Occipital lobe (tissue), 2 donors: ENCODE measurements around the gene PFDN2. TPM values are rescaled to one million over a fixed set of nuclear protein-coding genes. Genes with fewer than 3 reads are reported as not detected.

Experiments
- DNase-seq: peaks from one replicate; lab custom pipeline; 2025; lab: John Stamatoyannopoulos, UW
- total RNA-seq: library from RNA; depleted of rRNA; stranded (reverse); fragments of >200 nt; gene quantifications from one replicate; pipeline ENCODE4 v1.2.3, GENCODE V29; 2014

Gene PFDN2, protein sequence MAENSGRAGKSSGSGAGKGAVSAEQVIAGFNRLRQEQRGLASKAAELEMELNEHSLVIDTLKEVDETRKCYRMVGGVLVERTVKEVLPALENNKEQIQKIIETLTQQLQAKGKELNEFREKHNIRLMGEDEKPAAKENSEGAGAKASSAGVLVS
- 33.8 TPM for total RNA-seq

DNA sequence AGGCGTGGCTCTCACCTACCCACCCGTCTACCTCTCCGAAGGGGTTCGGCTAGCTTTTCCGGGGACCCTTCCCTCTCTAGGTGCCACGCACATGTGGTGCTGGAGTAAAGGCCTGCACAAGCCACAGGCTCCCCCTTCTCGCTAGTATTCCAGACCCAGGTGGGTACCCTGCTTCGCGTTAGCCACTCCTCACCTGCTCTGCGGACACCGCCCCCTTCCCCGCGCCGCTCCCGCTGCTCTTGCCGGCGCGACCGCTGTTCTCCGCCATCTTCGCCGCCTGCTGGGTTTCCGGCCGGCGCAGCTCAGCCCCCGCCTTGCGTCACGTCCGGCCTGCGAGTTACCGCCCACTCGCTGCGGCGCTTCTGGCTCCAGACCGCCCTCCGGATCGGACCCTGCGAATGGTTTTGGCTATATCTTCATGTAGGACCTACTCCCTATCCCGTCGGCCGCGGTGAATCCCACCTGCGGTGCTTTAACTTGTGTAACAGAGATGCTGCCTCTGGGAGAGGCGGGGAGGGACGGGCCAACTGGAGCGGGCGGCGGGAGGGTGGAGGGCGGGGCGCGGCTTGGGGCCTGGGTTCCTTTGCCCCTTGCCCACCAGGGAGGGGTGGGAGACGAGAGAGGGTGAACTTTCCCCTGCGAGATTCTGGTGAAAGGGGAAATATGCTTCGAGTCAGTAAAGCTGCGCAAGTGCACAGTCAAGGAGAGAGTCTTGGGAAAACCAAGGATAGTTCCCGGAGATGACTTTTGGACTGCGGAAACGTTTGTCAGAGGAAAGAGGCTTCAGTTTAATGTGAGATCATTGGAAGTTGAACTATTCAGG lies at the start of gene PFDN2, which contains the start of gene NIT1:
Gene PFDN2, minus strand, starts transcription at position 279 of the 823 bp plus-strand sequence. Its CDS starts 11 bp downstream, at position 268.
Gene NIT1, plus strand, starts transcription at position 347 of the 823 bp plus-strand sequence. Its CDS starts 72 bp downstream, at position 419.
- peak; percentile 83 for DNase-seq

DNA sequence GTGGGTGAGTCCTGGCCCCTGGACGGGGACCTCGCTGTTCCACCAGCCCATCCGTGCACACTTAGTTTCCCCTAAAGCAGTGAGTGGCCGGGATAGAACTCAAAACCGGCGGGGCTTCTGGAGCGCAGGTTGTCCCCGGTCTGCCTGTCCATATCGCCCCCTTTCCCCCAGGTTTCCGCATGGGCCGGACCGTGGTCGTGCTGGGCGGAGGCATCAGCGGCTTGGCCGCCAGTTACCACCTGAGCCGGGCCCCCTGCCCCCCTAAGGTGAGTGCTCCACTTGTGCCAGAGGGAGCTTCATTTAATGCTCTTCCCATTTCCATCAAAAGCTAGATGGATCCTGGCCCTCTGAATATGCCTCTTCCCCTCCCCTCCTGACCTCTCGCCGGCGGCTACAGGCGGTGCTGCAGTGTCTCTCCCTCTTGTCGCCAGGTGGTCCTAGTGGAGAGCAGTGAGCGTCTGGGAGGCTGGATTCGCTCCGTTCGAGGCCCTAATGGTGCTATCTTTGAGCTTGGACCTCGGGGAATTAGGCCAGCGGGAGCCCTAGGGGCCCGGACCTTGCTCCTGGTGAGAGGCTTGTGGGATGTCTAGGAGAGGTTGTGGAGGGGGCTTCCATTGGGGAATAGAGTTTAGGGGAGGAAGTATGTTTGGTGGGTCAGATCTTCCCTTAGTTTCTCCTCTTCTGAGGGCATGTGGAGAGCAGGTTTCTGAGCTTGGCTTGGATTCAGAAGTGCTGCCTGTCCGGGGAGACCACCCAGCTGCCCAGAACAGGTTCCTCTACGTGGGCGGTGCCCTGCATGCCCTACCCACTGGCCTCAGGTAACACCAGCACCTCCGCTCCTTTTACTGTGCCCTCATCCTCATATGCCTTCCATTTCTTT lies 49.1 kb upstream of the PFDN2 start:
- DNase-seq: no peak

DNA sequence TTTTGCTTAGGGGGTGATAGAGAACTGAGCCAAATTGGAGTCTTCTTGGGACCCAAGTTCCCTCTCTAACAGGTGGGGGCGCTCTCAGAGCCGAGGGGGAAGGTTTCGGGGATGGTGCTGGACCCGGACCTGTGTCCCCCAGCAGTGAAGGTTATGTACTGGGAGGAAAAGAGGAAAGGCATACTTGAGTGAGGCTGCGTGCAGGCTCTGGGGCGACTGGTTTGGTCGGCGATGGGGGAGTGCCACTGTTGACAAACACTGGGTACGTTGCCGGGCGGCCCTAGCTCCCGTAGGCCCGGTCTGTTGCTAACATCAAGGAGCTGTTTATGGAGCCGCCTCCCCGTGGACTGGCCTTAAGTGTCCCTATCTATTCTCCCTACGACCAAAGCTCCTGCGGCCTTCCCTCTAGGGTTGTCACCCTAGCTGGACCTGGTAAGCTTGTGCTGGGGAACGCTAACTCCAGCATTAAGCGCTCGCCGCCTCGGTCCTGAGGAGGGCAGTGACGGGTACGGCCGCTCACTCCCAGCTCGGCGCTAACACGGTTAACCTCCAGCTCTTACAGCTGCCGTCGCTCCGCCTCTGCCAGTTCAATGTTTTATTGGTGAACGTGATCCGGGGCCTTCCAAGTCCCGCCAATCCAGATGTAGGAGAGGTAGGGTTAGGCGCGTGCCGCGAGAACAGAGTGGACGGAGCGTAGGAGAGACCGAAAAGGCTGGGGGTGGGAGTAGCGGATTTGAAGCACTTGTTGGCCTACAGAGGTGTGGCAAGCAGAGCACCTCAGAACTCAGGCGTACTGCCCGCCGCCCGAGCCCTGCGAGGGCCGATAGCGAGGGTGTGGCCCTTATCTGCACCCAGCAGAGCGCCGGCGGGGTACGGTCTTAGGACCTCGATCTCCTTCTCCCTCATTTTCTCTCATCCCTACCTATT lies 48.2 kb upstream of the PFDN2 start, which contains the start of gene PPOX:
Gene PPOX, plus strand, starts transcription at position 685 of the 927 bp plus-strand sequence. CDS start 422 bp downstream, outside the sequence.
- peak; percentile 99 for DNase-seq

DNA sequence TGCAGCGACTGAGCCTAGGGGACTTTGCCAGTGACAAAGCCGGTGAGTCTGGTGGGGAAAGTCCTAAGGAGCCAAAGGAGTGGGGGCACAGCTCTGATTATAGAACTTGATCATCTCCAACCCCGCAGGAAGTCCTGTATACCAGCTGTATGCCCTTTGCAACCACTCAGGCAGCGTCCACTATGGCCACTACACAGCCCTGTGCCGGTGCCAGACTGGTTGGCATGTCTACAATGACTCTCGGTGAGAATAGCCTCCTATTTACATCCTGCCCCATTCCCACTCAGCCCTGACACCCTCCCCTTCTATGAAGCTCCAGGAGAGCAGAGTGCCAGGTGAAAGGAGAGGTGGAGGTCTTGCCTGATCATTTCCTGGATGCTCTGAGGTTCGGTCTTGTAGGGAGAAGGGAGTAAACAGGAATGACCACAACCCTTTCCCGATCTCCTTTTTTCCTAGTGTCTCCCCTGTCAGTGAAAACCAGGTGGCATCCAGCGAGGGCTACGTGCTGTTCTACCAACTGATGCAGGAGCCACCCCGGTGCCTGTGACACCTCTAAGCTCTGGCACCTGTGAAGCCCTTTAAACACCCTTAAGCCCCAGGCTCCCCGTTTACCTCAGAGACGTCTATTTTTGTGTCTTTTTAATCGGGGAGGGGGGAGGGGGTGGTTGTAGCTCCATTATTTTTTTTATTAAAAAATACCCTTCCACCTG lies 47.2 kb upstream of the PFDN2 start:
- DNase-seq: no peak

DNA sequence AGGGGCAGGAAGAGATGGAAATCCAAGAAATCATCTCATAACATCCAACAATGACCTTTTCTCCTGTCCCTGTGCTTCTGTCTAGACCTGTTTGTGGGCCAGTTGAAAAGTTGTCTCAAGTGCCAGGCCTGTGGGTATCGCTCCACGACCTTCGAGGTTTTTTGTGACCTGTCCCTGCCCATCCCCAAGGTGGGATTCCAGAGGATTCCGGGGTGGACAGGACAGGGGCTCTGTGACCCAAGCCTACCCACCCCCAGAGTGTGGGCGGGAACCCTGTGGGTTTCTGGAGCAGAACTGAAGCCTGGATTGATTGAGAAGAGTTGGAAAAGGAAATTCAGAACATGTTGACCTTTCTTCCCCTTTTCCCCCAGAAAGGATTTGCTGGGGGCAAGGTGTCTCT lies 46.0 kb upstream of the PFDN2 start:
- DNase-seq: no peak

DNA sequence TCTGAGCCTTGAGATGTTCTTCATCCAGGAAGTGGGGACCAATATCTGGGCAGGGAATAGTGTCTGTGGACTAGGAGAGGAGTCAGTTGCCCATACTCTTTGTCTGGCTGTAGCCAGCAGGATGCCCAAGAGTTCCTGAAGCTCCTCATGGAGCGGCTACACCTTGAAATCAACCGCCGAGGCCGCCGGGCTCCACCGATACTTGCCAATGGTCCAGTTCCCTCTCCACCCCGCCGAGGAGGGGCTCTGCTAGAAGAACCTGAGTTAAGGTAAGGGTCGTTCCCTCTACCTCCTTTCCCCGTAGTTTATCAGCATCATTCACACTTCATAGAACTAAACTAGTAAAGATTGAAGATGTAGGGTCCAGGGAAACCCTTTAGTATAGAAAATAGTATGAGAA lies 45.0 kb upstream of the PFDN2 start:
- DNase-seq: no peak

DNA sequence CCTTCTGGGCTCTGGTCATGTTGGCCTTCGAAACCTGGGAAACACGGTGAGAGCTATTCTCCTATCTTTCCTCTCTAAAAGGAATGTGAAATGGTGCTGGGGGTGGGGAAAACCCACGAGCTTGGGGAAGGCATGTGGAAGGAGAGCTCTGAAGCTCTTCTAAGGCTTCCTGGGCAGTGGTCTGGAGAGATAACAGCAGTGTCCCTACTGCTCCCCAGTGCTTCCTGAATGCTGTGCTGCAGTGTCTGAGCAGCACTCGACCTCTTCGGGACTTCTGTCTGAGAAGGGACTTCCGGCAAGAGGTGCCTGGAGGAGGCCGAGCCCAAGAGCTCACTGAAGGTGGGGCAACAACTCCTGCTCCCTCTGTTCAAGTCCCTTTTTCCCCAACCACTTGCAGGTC lies 44.2 kb upstream of the PFDN2 start:
- no peak for DNase-seq

DNA sequence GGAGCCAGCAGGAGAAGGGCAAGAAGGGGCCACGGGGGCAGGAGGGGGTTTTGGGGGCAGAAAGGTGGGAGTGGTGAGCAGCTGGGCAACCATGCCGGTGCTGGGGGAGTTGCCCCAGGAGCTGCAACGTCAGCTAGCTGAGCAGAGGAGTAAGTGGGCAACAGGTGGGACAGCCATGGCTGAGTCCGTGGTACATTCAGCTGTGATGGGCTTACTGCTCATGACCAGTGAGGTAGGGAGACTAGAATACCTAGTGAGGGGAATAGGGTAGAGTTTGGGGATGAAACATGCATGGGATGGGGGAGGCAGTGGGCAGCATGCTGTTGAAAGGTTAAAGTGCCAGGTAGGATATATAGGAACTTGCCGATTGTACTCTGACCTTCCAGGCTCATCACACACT lies 43.8 kb upstream of the PFDN2 start:
- no peak for DNase-seq

DNA sequence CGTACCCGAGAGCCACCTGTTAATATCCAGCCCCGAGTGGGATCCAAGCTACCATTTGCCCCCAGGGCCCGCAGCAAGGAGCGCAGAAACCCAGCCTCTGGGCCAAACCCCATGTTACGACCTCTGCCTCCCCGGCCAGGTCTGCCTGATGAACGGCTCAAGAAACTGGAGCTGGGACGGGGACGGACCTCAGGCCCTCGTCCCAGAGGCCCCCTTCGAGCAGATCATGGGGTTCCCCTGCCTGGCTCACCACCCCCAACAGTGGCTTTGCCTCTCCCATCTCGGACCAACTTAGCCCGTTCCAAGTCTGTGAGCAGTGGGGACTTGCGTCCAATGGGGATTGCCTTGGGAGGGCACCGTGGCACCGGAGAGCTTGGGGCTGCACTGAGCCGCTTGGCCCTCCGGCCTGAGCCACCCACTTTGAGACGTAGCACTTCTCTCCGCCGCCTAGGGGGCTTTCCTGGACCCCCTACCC lies 42.9 kb upstream of the PFDN2 start:
- no peak for DNase-seq

DNA sequence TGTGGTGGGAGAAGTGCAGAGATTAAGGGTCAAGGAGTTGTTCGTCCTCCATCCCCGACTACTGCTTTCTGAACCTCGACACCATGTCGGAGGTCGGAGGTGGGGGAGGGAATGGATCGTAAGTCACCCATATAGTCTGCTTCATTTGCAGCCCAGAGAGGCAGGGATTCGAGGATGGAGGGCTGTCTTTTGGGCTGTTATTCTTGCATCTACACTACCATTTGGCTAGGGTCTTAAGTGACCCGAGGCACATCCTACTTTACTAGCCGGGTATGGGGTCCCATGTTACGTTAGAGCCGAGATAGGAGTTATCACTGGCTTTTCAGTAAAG lies 42.0 kb upstream of the PFDN2 start:
- no peak for DNase-seq

DNA sequence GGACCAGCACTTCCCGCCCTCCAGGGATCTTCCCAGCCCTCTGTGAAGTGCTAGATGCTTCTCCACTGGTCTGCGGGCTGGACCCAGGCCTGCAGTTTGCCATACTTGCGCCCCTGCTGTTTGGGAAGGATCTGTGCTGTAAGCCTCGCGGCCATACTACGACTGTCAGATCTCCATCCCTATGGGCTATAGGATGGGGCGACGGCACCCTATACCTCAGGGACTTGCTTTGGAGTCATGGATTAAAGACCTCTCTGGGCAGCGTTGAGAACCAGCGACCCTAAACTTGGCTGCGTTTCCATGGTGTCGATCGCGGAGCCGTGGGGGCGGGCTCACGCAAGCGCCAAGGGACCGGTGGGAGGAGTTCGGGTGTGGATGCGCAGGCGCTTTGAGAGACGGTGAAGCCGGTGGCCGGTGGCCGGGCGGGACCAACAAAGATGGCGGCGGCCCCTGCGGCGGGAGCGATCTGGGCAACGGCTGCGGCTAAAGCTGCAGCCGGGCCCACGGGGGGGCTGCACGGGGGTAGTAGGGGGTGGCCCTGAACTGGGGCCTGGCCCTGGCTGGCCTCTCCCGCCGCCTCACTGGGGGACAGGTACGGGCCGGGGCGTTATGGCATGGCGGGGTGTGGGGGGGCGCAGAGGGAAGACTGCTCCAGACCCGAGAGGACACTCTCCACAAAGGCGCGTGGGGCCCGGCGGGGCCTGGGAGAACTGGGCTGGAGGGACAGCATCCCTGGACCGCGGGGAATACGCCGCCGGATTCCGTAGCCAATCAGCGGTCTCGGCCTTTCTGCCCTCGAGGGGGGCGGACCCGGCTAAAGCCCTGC lies 41.5 kb upstream of the PFDN2 start, which contains the start of gene USP21:
Gene USP21, plus strand, starts transcription at position 414 of the 826 bp plus-strand sequence. CDS start 1,141 bp downstream, outside the sequence.
- peak; percentile 83 for DNase-seq

DNA sequence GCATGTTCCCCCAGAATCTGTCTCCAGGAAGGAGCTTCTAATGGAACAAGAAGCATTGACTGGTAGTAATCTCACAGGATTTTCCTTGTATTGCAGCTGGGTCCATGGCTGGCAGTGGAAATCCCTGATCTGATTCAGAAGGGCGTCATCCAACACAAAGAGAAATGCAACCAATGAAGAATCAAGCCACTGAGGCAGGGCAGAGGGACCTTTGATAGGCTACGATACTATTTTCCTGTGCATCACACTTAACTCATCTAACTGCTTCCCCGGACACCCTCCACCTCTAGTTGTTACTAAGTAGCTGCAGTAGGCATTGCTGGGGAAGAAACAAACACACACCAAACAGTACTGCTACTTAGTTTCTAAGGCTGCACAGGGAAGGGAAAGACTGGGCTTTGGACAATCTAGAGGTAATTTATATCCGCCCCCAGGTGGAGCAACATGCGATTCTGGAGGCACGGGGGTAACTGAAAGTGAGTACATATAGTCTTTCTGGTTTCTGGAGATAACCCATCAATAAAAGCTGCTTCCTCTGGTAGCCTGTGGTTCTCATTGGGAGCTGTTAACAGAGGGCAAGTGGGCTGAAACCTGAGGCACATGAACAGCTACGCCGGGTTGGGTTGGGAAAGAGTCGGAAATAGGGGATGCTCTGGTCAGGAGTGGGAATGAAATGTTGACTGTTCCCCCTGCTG lies 40.6 kb upstream of the PFDN2 start:
- no peak for DNase-seq

DNA sequence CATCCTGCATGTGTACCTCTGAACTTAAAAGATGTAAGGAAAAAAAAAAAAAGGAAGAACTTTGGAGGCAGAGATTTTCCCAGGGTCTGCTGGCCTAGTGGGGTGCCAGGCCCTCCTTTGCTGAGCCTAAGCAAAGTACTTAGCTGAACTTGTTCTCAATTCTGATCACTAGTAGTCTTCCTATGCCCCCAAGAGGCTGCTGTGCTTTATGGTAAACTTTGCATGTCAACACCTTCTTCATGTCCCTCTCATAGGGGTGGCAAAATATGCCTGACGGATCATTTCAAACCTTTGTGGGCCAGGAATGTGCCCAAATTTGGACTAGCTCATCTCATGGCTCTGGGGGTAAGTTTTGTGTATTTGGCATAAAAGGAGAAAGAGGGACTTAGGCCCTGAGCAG lies 40.0 kb upstream of the PFDN2 start:
- DNase-seq: no peak

DNA sequence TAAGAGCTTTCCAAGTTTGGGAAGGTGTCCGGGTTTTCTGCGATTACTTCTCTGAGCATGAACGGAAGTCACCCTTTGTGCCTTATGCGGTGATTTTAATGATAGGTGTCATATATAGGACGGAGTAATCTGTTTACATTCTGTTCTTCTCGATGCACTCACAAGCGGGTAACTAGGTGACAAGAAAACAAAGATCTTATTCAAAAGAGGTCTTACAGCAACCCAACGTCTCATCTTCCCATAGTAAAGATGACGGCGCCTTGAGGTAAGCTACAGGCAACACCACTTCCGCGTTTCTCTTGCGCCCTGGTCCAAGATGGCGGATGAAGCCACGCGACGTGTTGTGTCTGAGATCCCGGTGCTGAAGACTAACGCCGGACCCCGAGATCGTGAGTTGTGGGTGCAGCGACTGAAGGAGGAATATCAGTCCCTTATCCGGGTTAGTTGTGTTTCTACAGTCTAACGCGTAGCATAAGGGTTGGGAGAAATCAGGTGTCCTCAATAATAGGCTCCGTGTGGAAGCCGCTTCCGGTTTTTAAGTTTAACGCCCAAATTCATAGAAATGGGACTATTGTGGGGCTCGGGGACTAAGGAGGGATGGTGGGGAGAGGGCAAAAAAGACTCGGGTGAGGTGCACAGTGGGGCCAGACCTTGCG lies 36.0 kb upstream of the PFDN2 start, which contains the start of gene UFC1:
Gene UFC1, plus strand, starts transcription at position 297 of the 656 bp plus-strand sequence. Its CDS starts 20 bp downstream, at position 317.
- peak; percentile 73 for DNase-seq

DNA sequence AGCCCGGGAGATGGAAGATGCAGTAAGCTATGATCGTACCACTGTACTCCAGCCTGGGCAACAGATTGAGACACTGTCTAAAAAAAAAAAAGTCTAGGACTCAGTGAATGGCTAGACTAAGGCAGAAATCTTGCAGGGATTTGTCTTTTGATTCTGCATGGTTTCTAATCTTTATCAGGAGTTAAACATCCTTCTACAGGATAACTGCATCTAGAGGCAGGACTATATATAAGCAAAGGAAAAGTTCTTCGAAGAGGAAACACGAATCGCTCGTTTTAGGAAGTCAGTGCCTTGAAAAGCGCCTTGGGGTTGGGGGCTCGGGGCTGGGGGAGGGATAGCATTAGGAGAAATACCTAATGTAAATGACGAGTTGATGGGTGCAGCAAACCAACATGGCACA lies 35.3 kb upstream of the PFDN2 start:
- no peak for DNase-seq

DNA sequence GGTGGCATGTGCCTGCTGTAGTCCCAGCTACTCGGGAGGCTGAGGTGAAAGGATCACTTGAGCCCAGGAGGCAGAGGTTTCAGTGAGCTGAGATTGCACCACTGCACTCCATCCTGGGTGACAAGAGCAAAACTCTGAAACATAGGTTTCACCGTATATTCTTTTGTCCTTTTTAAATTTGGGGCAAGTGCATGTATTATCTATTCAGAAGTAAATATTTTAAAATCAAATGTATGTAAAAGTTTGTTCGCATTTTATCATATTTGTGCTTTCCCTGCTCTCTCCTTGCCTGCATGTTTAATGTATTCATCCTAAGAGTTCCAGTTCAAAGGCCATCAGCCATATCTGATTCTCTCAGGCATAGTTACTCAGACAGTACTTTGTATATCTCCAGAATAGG lies 28.0 kb upstream of the PFDN2 start:
- DNase-seq: no peak

DNA sequence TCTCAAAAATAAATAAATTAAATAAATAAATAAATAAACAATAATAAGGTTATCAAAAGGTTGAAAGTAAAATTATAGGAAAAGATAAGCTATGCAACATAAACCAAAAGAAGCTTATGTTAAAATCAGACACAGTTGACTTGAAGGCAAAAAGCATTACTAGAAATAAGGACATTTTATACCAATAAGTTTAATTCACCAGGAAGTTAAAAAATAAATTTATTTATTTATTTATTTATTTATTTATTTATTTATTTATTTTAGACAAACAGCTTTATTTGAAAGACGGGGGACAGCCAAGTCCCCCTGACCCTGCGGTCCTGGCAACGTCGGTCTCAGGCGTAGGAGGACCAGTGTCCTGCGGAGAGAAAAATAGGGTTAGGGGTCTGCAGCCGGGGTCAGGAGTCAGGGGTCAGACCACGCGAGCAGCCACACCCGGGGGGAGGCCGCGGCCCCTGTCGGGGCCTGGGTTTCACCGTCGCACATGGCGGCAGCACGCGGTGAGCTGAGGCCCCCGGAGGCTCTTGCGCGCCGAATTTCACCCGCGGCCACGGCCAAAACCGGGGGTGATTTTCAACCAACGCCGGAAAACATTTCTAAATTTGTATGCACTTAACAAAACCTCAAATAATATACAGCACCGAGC lies 23.0 kb upstream of the PFDN2 start:
- no peak for DNase-seq
